GM12875 (cell line): ENCODE data around the gene CACHD1.
"Not testable (repeated sequence)": the region's sequence is repeated elsewhere in the genome, so short reads cannot be mapped to it uniquely, and the experiment has no call there.

ENCODE experiments used
- H3K4me3 ChIP-seq: one replicate; pipeline ENCODE4 v1.5.1; 2011; ENCODE audit warnings: low read depth, low read length, control low read depth
- CTCF ChIP-seq: IDR thresholded peaks from 2 replicates; pipeline ENCODE4 v1.5.1; 2011; ENCODE audit warnings: low read depth, mild to moderate bottlenecking, control low read depth, inconsistent platforms, low read length, moderate library complexity, borderline replicate concordance; ENCODE audit not compliant: insufficient read depth

CACHD1 gene

GRCh38 chr1:64701886-64702285 lies 232.0 kb downstream of the CACHD1 start:
- H3K4me3 ChIP-seq = no peak overlapping the region
- no peak for TF ChIP-seq CTCF

- not testable (repeated sequence) for H3K4me3 ChIP-seq
These were observed 232.7 kb downstream of the CACHD1 start for GRCh38 chr1:64702670-64703069.

GRCh38 chr1:64703600-64703999 lies 233.7 kb downstream of the CACHD1 start:
- no peak overlapping the region for H3K4me3 ChIP-seq
- TF ChIP-seq CTCF = no peak

GRCh38 chr1:64705591-64705990 lies 235.7 kb downstream of the CACHD1 start:
- TF ChIP-seq CTCF = no peak
- no peak overlapping the region for H3K4me3 ChIP-seq

- TF ChIP-seq CTCF = no peak
- no peak overlapping the region for H3K4me3 ChIP-seq
These were observed 241.3 kb downstream of the CACHD1 start for GRCh38 chr1:64711266-64711665.

GRCh38 chr1:64712049-64712448 lies 242.1 kb downstream of the CACHD1 start:
- TF ChIP-seq CTCF = no peak
- H3K4me3 ChIP-seq = no peak overlapping the region

DNA sequence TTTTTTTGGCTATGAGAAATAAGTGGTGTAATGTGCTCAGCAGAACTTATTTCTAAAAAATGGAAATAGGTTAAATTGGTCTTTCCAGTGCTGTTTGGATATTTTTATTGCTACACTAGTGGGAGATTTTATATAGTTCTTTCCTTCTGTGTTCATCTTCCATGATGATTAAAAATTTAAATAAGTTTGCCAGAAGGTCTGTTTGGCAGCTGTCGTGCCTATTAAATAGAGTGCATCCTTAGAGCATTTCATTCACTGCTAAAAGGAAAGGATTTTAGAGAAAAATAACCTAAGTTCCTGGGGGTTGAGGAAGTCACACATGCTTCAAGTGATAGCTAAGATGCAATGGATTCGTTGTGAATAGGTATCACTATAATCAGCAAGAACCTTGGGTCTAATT lies 245.3 kb downstream of the CACHD1 start:
- no peak for TF ChIP-seq CTCF
- H3K4me3 ChIP-seq = no peak overlapping the region

GRCh38 chr1:64721135-64721534 lies 251.2 kb downstream of the CACHD1 start:
- no peak overlapping the region for H3K4me3 ChIP-seq
- no peak for TF ChIP-seq CTCF
